ENCODE measurements around the gene ELAVL2. TPM values are rescaled to one million over a fixed set of nuclear protein-coding genes. Genes with fewer than 3 reads are reported as not detected.

The ELAVL2 gene
- total and polyA plus RNA-seq, 12 donors = under 0.01 to 0.64 (median 0.11) TPM; not detected in 5

DNA sequence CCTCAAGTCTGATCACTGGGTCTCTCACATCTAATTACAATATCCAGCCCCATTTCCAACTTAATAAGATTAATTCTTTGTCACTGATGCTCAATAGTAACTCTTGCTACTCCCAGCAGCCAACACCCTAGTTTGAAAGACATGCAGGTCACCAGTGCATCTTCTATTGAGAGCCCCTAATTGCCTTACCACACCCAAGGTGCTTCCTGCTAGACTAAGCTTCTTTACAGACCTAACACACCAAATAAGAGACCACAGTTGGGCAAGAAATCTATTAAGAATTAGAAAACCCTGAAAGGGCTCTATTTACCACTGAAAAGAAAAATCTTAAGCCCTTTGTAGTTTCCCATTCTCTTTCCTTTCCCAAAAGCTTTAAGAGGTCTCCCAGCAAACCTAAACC is 26.5 kb downstream of the ELAVL2 start:
- no peaks in the 10 kb centered on the region for H3K4me1 ChIP-seq
- no peak overlapping the region for H3K27ac ChIP-seq
- no peaks in the 10 kb centered on the region for H3K9me3 ChIP-seq
- H3K4me3 ChIP-seq = no peak overlapping the region
- ATAC-seq = no peak
- H3K27me3 ChIP-seq = no peaks in the 10 kb centered on the region
- intact Hi-C loops (cut with DNase I) = no loop called here
- H3K36me3 ChIP-seq = no peaks in the 10 kb centered on the region
- no peak for DNase-seq
- no peak for TF ChIP-seq CTCF (IDR thresholded peaks at IDR 0.05)

- no peaks in the 10 kb centered on the region for H3K4me1 ChIP-seq
- no peak for ATAC-seq
- no peak for TF ChIP-seq CTCF (IDR thresholded peaks at IDR 0.05)
- H3K27me3 ChIP-seq = no peaks in the 10 kb centered on the region
- H3K36me3 ChIP-seq = no peaks in the 10 kb centered on the region
- DNase-seq = no peak
- H3K9me3 ChIP-seq = no peaks in the 10 kb centered on the region
- no peak overlapping the region for H3K27ac ChIP-seq
- intact Hi-C loops (cut with DNase I) = no loop called here
- H3K4me3 ChIP-seq = no peak overlapping the region
- 86 to 89% methylated on average over 4 of the region's 4 CpGs for WGBS, 2 donors
Observed at GRCh38 chr9:23798325-23798724, 27.7 kb downstream of the ELAVL2 start.

- no peaks in the 10 kb centered on the region for H3K36me3 ChIP-seq
- peaks cover 0 to 4% (median 0%) of the 10 kb centered on the region in 11 donors for H3K9me3 ChIP-seq
- TF ChIP-seq CTCF (IDR thresholded peaks at IDR 0.05) = no peak
- H3K27me3 ChIP-seq = no peaks in the 10 kb centered on the region
- no peak for ATAC-seq
- 85 to 90% methylated on average over 3 of the region's 3 CpGs for WGBS, 2 donors
- H3K4me3 ChIP-seq = no peak overlapping the region
- no peak overlapping the region for H3K27ac ChIP-seq
- no peak for DNase-seq
- no peaks in the 10 kb centered on the region for H3K4me1 ChIP-seq
- intact Hi-C loops (cut with DNase I) = no loop called here
Observed at GRCh38 chr9:23796209-23796608, 29.8 kb downstream of the ELAVL2 start.

DNA sequence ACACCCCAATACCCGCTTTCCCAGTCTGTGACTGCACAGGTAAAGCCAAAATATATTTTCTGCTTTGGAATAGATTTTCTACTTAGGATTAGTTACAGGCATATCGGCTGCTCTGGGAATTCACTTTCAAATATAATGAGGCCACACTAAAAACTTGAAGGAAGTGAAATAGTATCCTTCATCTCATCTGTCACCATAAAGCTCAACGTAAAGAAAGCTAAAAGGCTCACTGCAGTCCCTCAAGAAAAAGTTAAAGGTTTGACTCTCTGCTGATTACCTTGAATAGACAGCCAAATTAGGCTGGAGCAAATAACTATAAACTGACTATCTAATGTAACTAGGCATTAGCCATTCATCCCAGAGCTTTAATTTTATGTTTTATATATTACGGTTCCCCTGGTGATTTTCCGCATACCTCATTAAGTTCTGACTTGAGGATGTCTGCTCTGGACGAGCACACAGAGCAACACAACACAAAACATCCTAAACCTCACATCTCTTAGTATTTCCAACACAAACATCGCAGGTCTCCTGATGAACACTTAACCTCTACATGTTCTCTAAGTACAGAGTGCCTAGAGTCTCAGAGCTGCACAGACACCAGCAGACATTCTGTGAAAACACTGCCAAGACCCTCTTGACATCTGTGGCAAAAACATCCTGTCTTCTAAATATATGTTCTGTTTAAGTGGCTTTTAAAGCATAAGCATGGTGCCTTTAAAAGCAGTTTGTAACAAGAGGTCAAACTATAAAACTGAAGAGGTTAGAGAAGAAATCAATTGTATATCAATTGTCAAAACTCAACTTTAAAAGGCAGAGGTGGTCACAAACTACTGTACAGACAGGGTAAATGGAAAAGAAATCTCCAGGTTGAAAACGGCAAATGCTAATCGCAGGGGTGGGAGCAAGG is 35.4 kb downstream of the ELAVL2 start:
- DNase-seq (no peak), ATAC-seq (no peak)
- intact Hi-C loops (cut with DNase I) = no loop called here
- no peak for TF ChIP-seq CTCF (IDR thresholded peaks at IDR 0.05)
- 66 to 75% methylated on average over 9 of the region's 9 CpGs for WGBS, 2 donors
- Histone ChIP-seq H3K9me3 (peaks cover 0 to 5% (median 0%) of the 10 kb centered on the region in 11 donors), H3K27ac (no peak overlapping the region), H3K4me3 (no peak overlapping the region), H3K27me3 (peaks cover 0 to 4% (median 0%) of the 10 kb centered on the region in 7 donors), H3K36me3 (no peaks in the 10 kb centered on the region), H3K4me1 (no peaks in the 10 kb centered on the region)

All from heart right ventricle (tissue), 16 donors.